PFSK-1 (cell line): ENCODE measurements around the gene FYB1.

ENCODE experiments used
- FOXP2 ChIP-seq: optimal IDR thresholded peaks from 2 replicates; pipeline ENCODE3; 2011; ENCODE audit warnings: borderline replicate concordance, control low read depth, inconsistent platforms; ENCODE audit not compliant: insufficient read depth; ENCODE audit errors: extremely low read length, extremely low read depth
- POLR2AphosphoS5 ChIP-seq: IDR thresholded peaks from 2 replicates; pipeline ENCODE4 v1.6.1; 2012; ENCODE audit warnings: low read depth, mild to moderate bottlenecking, control low read depth, low read length, moderate library complexity
- REST ChIP-seq, 2 experiments: IDR thresholded peaks; 2 replicates each; pipeline versions ENCODE4 v1.6.1 to v1.8.0; 2011 to 2012; ENCODE audit warnings: low read depth in 2 of 2, low read length in 2 of 2, control low read depth in 1 of 2, inconsistent platforms in 1 of 2, mild to moderate bottlenecking in 1 of 2, moderate library complexity in 1 of 2; ENCODE audit not compliant: insufficient read depth in 1 of 2
- SIN3A ChIP-seq: IDR thresholded peaks from 2 replicates; pipeline ENCODE4 v1.6.1; 2012; ENCODE audit warnings: mild to moderate bottlenecking, low read length, moderate library complexity, borderline replicate concordance; ENCODE audit not compliant: insufficient read depth
- TAF1 ChIP-seq: IDR thresholded peaks from 2 replicates; pipeline ENCODE4 v1.6.1; 2012; ENCODE audit warnings: low read length, control low read depth, borderline replicate concordance; ENCODE audit not compliant: insufficient read depth

GRCh38 chr5:39148983-39149534, 70.3 kb downstream of the FYB1 start:
- TF ChIP-seq REST (IDR thresholded peaks at IDR 0.05; ENCODE audit: insufficient read depth in 1 of 2, low read depth in 2 of 2, low read length in 2 of 2): no peak
- no peak for TF ChIP-seq POLR2AphosphoS5
- TF ChIP-seq SIN3A: no peak
- TF ChIP-seq FOXP2: no peak
- TF ChIP-seq TAF1: no peak
